Activated T-helper 17 cell treated with anti-CD3 and anti-CD28 coated beads, Interleukin-2, amount 50 U/mL, for 72 hours (primary cell): ENCODE data around the gene LRP1B. TPM values are rescaled to one million over a fixed set of nuclear protein-coding genes. Genes with fewer than 3 reads are reported as not detected.

Experiments used
- ATAC-seq: fragments of 150-1000 bp; cut with Tn5 transposase; replicated peaks from 2 replicates; pipeline ENCODE4 v1.10.0; 2021; ENCODE audit warnings: mild to moderate bottlenecking, moderate library complexity
- H3K27ac Mint-ChIP-seq: one replicate; pipeline ENCODE4 v1.8.0; 2022; ENCODE audit warnings: mixed read lengths
- H3K27me3 Mint-ChIP-seq: one replicate; pipeline ENCODE4 v1.8.0; 2022; ENCODE audit warnings: mixed read lengths
- H3K36me3 Mint-ChIP-seq: one replicate; pipeline ENCODE4 v1.8.0; 2022; ENCODE audit warnings: low read depth, mild to moderate bottlenecking, mixed read lengths
- H3K4me1 Mint-ChIP-seq: one replicate; pipeline ENCODE4 v1.8.0; 2022; ENCODE audit warnings: mixed read lengths
- H3K4me3 Mint-ChIP-seq: one replicate; pipeline ENCODE4 v1.8.0; 2022; ENCODE audit warnings: mild to moderate bottlenecking, mixed read lengths
- H3K9me3 Mint-ChIP-seq: one replicate; pipeline ENCODE4 v1.8.0; 2022; ENCODE audit warnings: mixed read lengths
- total RNA-seq, 2 donors: library from RNA; stranded (reverse); gene quantifications; one replicate each; pipeline ENCODE4 v1.2.3, GENCODE V29; 2022

Gene LRP1B
- total RNA-seq, 2 donors from 2014 or later, result not detected

GRCh38 chr2:141517180-141517851 is 613.5 kb downstream of the LRP1B start:
- H3K9me3 Mint-ChIP-seq, result peaks cover 13% of the 10 kb centered on the region
- no peaks in the 10 kb centered on the region for H3K36me3 Mint-ChIP-seq
- H3K4me3 Mint-ChIP-seq, result no peak overlapping the region
- ATAC-seq, result no peak
- no peak overlapping the region for H3K27ac Mint-ChIP-seq
- no peaks in the 10 kb centered on the region for H3K4me1 Mint-ChIP-seq
- H3K27me3 Mint-ChIP-seq, result no peaks in the 10 kb centered on the region

DNA sequence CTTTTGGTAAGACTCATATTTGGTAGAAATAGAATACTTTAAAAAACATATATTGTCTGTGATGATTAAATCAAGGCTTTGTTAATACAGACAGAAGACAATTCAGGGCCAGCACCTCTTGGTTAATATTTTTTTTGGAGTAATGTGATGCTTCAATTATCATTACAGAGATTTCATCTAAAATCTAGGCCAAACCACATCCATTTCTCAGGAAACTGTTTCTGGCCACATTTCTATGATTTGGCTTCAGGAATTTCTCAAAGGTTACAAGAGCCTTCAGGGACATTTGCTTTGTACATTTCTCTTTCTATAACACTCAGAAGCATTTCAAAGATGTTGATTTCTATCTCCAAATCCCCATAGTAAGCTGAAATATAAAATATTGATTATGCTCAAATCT is 614.9 kb downstream of the LRP1B start:
- Mint-ChIP-seq H3K27ac (no peak overlapping the region), H3K9me3 (peaks cover 10% of the 10 kb centered on the region), H3K4me3 (no peak overlapping the region), H3K27me3 (no peaks in the 10 kb centered on the region), H3K36me3 (no peaks in the 10 kb centered on the region), H3K4me1 (no peaks in the 10 kb centered on the region)
- ATAC-seq, result no peak

GRCh38 chr2:141513853-141514252 is 617.0 kb downstream of the LRP1B start:
- H3K9me3 Mint-ChIP-seq, result peaks cover 6% of the 10 kb centered on the region
- H3K4me1 Mint-ChIP-seq, result no peaks in the 10 kb centered on the region

GRCh38 chr2:141508806-141509595 is 621.8 kb downstream of the LRP1B start:
- Mint-ChIP-seq H3K36me3 (no peaks in the 10 kb centered on the region), H3K4me3 (no peak overlapping the region), H3K27ac (no peak overlapping the region), H3K4me1 (no peaks in the 10 kb centered on the region), H3K9me3 (peaks cover 4% of the 10 kb centered on the region), H3K27me3 (no peaks in the 10 kb centered on the region)
- no peak for ATAC-seq

More at GRCh38 chr2:141513853-141514252, 617.0 kb downstream of the LRP1B start:
- H3K36me3 Mint-ChIP-seq, result no peaks in the 10 kb centered on the region
- H3K27ac Mint-ChIP-seq, result no peak overlapping the region
- no peak for ATAC-seq
- H3K27me3 Mint-ChIP-seq, result no peaks in the 10 kb centered on the region
- no peak overlapping the region for H3K4me3 Mint-ChIP-seq

DNA sequence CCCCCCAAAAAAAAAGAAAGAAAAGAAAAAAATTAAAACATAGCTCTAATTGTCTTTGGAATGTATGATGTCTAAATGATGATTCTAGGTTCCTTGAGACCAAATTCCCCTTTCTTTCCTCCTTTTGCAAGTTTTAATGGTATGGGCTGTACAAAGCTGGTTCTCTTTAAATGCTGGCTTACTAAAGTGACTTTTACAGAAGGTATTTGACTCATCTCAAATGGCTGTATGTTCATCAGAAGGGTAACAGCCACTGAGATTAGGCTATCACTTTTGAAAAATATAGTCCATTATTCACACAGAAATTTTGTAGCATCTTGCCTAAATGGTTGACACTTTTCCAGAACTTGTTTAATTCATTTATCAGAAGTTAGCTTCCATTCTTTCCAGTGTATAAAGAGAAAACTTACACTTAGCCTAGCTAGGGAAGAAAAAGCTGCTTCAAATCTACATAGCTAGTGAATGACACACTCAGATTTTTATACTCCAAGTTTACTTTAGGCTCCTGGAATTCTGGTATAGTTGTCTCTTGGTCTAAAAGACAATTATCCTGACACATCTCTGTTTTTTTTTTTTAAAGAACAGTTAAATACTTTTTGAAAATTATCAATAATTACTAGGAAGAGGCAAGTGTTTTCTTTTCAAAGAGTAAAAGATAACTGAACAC is 622.6 kb downstream of the LRP1B start:
- Mint-ChIP-seq H3K4me1 (no peaks in the 10 kb centered on the region), H3K27ac (no peak overlapping the region), H3K27me3 (no peaks in the 10 kb centered on the region), H3K36me3 (no peaks in the 10 kb centered on the region), H3K9me3 (peaks cover 6% of the 10 kb centered on the region), H3K4me3 (no peak overlapping the region)
- ATAC-seq, result no peak

DNA sequence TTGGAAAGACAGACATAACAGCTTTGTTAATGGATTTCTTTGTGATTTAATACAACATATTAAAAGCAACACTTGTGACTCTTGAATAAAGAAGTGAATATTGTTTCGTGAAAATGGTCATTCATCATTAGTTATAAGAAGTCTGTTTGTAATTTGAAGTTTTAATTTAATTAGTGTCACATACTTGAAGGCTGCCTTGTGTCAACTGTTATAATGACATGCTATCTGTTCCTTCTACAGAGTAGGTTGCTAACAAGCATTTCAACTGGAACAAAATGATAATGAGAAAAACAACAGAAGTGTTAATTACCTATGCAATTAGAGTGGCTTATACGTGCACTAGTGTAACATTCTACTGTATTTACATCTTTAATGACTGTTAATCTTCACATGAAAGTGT is 624.7 kb downstream of the LRP1B start:
- no peak for ATAC-seq
- no peaks in the 10 kb centered on the region for H3K27me3 Mint-ChIP-seq
- peaks cover 6% of the 10 kb centered on the region for H3K9me3 Mint-ChIP-seq
- H3K27ac Mint-ChIP-seq, result no peak overlapping the region
- H3K4me1 Mint-ChIP-seq, result no peaks in the 10 kb centered on the region
- no peak overlapping the region for H3K4me3 Mint-ChIP-seq
- H3K36me3 Mint-ChIP-seq, result no peaks in the 10 kb centered on the region

DNA sequence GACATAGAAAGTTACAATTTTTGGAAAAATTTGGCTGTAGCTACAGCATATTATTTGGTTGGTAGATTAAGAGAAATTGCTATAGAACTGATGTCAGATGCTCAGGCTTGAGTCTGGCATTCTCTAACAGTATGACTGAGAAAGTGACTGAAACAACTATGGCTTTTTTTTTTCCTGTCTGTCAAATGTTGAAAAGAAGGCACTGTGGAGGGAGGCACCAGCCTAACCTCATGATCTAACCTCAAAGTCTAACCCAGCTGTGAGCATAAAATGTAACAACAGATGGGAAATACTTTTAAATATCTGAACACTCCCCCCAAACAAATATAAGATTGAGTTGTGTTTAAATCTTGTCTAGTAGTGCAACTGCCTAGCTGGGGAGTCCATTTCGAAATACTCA is 629.1 kb downstream of the LRP1B start:
- Mint-ChIP-seq H3K4me1 (no peaks in the 10 kb centered on the region), H3K27ac (no peak overlapping the region), H3K4me3 (no peak overlapping the region), H3K9me3 (peaks cover 14% of the 10 kb centered on the region), H3K36me3 (no peaks in the 10 kb centered on the region), H3K27me3 (no peaks in the 10 kb centered on the region)
- ATAC-seq, result no peak

- Mint-ChIP-seq H3K27ac (no peak overlapping the region), H3K27me3 (no peaks in the 10 kb centered on the region), H3K9me3 (peaks cover 11% of the 10 kb centered on the region), H3K36me3 (no peaks in the 10 kb centered on the region), H3K4me3 (no peak overlapping the region), H3K4me1 (no peaks in the 10 kb centered on the region)
- no peak for ATAC-seq
Measured at GRCh38 chr2:141499123-141499522, 631.7 kb downstream of the LRP1B start.

GRCh38 chr2:141498561-141498960 is 632.3 kb downstream of the LRP1B start:
- Mint-ChIP-seq H3K4me3 (no peak overlapping the region), H3K27ac (no peak overlapping the region), H3K36me3 (no peaks in the 10 kb centered on the region), H3K9me3 (peaks cover 10% of the 10 kb centered on the region), H3K4me1 (no peaks in the 10 kb centered on the region), H3K27me3 (no peaks in the 10 kb centered on the region)
- ATAC-seq, result no peak

DNA sequence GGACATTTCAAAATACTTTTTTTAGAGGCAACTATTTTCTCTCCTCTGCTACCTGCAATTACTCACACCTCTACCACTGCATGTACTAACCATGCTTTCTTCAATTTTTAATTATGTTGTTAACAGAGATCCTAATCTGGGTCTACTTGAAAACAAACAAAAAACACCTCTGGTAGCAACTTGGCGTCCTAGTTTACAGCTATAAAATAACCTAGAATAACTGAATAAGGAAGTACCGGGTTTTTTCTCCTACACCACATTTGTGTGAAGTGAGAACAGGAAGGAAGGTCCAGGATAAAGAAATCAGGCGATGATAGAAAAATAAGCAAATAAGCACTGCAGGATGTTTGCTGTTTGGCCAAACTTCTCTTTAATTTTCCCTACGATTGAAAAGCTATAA is 633.5 kb downstream of the LRP1B start:
- H3K27ac Mint-ChIP-seq, result no peak overlapping the region
- ATAC-seq, result no peak
- H3K9me3 Mint-ChIP-seq, result peaks cover 10% of the 10 kb centered on the region
- H3K4me1 Mint-ChIP-seq, result no peaks in the 10 kb centered on the region
- H3K4me3 Mint-ChIP-seq, result no peak overlapping the region
- H3K36me3 Mint-ChIP-seq, result no peaks in the 10 kb centered on the region
- no peaks in the 10 kb centered on the region for H3K27me3 Mint-ChIP-seq

DNA sequence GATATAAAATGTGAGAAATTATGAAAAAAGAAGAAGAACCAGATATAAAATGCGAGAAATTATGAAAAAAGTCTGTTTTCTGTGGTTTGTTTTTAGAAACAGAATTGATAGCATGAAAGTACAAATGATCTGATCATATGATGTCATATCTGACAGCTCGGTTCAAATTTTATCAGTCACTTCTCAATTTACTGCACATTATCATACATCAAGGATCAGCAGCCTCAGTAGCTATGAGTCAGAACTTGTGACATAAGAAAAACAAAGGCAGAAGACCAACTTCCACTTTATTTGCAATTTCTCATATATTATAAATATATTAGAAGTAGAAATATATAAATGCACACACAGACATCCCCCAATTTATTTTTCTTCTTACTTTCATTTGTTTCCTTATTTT is 634.0 kb downstream of the LRP1B start:
- Mint-ChIP-seq H3K27me3 (no peaks in the 10 kb centered on the region), H3K36me3 (no peaks in the 10 kb centered on the region), H3K9me3 (peaks cover 11% of the 10 kb centered on the region), H3K4me1 (no peaks in the 10 kb centered on the region), H3K4me3 (no peak overlapping the region), H3K27ac (no peak overlapping the region)
- ATAC-seq, result no peak

GRCh38 chr2:141493936-141494335 is 636.9 kb downstream of the LRP1B start:
- Mint-ChIP-seq H3K36me3 (no peaks in the 10 kb centered on the region), H3K27ac (no peak overlapping the region), H3K9me3 (peaks cover 3% of the 10 kb centered on the region), H3K4me3 (no peak overlapping the region), H3K27me3 (no peaks in the 10 kb centered on the region), H3K4me1 (no peaks in the 10 kb centered on the region)
- ATAC-seq, result no peak

- H3K36me3 Mint-ChIP-seq, result no peaks in the 10 kb centered on the region
- no peaks in the 10 kb centered on the region for H3K4me1 Mint-ChIP-seq
- H3K27me3 Mint-ChIP-seq, result no peaks in the 10 kb centered on the region
- H3K4me3 Mint-ChIP-seq, result no peak overlapping the region
- peaks cover 3% of the 10 kb centered on the region for H3K9me3 Mint-ChIP-seq
- ATAC-seq, result no peak
- H3K27ac Mint-ChIP-seq, result no peak overlapping the region
Measured at GRCh38 chr2:141492816-141493215, 638.0 kb downstream of the LRP1B start.

DNA sequence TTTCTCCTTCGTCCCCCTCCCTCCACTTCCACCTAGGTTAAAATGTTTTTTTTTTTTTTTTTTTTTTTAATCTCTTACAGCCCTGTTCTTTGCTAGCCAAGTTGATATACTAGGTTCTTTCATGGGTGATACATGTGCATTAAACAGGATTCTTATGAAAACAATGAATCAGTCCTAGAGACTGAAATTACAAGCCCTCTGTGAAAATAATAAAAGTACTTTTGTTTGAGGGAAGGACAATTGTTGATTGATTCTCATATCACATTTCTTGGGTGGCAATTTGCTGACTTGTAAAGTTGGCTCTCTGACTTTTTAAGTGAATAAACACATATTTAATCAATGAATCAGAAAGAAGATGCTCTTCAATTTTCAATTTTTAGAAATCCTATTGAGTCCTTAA is 639.9 kb downstream of the LRP1B start:
- Mint-ChIP-seq H3K36me3 (no peaks in the 10 kb centered on the region), H3K27me3 (no peaks in the 10 kb centered on the region), H3K4me1 (no peaks in the 10 kb centered on the region), H3K4me3 (no peak overlapping the region), H3K9me3 (peaks cover 14% of the 10 kb centered on the region), H3K27ac (no peak overlapping the region)
- ATAC-seq, result no peak

GRCh38 chr2:141482697-141483096 is 648.1 kb downstream of the LRP1B start:
- no peaks in the 10 kb centered on the region for H3K4me1 Mint-ChIP-seq
- H3K27ac Mint-ChIP-seq, result no peak overlapping the region
- no peak overlapping the region for H3K4me3 Mint-ChIP-seq
- H3K9me3 Mint-ChIP-seq, result peaks cover 14% of the 10 kb centered on the region
- no peaks in the 10 kb centered on the region for H3K27me3 Mint-ChIP-seq
- no peaks in the 10 kb centered on the region for H3K36me3 Mint-ChIP-seq
- ATAC-seq, result no peak
